IMR-90 (cell line): ENCODE data around the gene INHA.

Experiments used
- CEBPB ChIP-seq: IDR thresholded peaks from 2 replicates; pipeline ENCODE4 v1.6.1; 2012; ENCODE audit warnings: low read depth, low read length, improper control_type of control experiment
- CHD1 ChIP-seq: IDR thresholded peaks from 2 replicates; pipeline ENCODE4 v1.6.1; 2012; ENCODE audit warnings: low read depth, low read length, improper control_type of control experiment
- CTCF ChIP-seq: conservative IDR thresholded peaks from 2 replicates; pipeline ENCODE4 v1.5.1; 2012; ENCODE audit warnings: mild to moderate bottlenecking, low read depth, low read length, improper control_type of control experiment
- FOS ChIP-seq: fragments of 150-350 bp; IDR thresholded peaks from 2 replicates; pipeline ENCODE4 v1.6.1; 2016; ENCODE audit warnings: low read depth, low read length
- MAZ ChIP-seq: IDR thresholded peaks from 2 replicates; pipeline ENCODE4 v1.6.1; 2012; ENCODE audit warnings: low read depth, mild to moderate bottlenecking, low read length, improper control_type of control experiment, moderate library complexity, borderline replicate concordance
- POLR2A ChIP-seq: IDR thresholded peaks from 2 replicates; pipeline ENCODE4 v1.6.1; 2012; ENCODE audit warnings: mild to moderate bottlenecking, low read depth, low read length

DNA sequence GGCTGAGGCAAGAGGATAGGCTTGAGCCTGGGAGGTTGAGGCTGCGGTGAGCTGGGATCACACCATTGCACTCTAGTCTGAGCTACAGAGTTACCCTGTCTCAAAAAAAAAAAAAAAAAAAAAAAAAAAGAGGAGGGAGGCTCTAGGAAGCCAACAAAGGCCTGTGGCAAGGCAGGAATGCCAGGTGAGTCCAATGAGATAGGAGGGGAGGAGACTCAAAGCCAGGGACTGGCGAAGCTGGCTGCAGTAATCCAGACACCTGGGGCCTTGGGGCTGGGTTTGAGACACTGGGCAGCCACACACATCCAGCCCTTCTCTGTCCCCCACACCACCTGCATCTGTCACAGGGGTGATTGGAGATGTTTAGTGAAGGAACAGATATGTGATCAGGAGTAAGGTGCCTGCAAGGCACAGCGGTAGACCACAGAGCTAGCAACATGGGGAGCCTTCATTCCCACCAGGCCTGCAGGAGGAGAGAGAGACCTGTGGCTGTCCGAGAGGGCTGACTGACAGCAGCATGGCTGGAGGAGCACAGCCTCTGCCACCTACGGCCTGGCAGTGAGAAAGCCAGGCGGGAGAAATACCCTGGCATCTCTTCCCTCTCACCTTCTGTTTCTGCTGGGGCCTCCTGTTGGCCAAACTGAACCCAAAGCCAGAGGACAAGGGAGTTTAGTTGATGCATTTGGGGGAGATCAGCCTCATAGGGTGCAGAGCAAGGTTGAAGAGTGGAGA lies 38.0 kb upstream of the INHA start:
- TF ChIP-seq MAZ (no peak), POLR2A (no peak), CTCF (no peak), CHD1 (no peak), CEBPB (no peak), FOS (no peak)
